GM12878 (cell line): ENCODE measurements around the gene BNC2. TPM values are rescaled to one million over a fixed set of nuclear protein-coding genes. Genes with fewer than 3 reads are reported as not detected.

Experiments
- ATAC-seq: fragments of 200-7000 bp; cut with Tn5 transposase; 3 replicates; pipeline ENCODE4 v1.9.1; 2020; ENCODE audit warnings: mild to moderate bottlenecking, moderate library complexity
- BruUV-seq: library from RNA; stranded (reverse); fragments of 400-500 nt; replicated peaks from 2 replicates; lab custom pipeline; 2021; lab: Mats Ljungman, UMichigan
- CTCF ChIA-PET: fragments of 300-600 bp; sonication (Branson Sonifier 250); formaldehyde crosslinking; extraction: SDS; loops from one replicate; lab custom pipeline; 2021; ENCODE audit warnings: inconsistent platforms; lab: Yijun Ruan, JAX
- POLR2A ChIA-PET: fragments of 350-600 bp; formaldehyde crosslinking; extraction: SDS; loops from one replicate; lab custom pipeline; 2021; ENCODE audit warnings: inconsistent platforms; lab: Charles Lee
- RAD21 ChIA-PET: fragments of 300-600 bp; sonication (Branson Sonifier 250); formaldehyde crosslinking; loops from one replicate; lab custom pipeline; 2023; ENCODE audit warnings: antibody characterized with exemption; ENCODE audit not compliant: unreplicated experiment; lab: Charles Lee
- SMC1A ChIA-PET: fragments of 300-600 bp; sonication (Branson Sonifier 250); formaldehyde crosslinking; loops from one replicate; lab custom pipeline; 2023; ENCODE audit not compliant: unreplicated experiment, uncharacterized antibody; lab: Charles Lee
- DNase-seq: peaks from one replicate; pipeline ENCODE4 v3.0.0-alpha.2; 2011; ENCODE audit warnings: low read depth, low spot score
- FAIRE-seq: peaks from 3 replicates; lab custom pipeline; 2011; peaks lifted over from hg19 to GRCh38; lab: Jason Lieb, UNC
- H2AFZ ChIP-seq: 2 replicates; pipeline ENCODE4 v1.6.0; 2011; ENCODE audit warnings: low read depth, low read length, control low read depth; ENCODE audit not compliant: control insufficient read depth
- H3K27ac ChIP-seq: 2 replicates; pipeline ENCODE4 v1.5.1; 2011; ENCODE audit warnings: control low read depth; ENCODE audit not compliant: control insufficient read depth, insufficient read depth
- H3K27me3 ChIP-seq, 2 experiments: replicated peaks in 1 of 2; 2 replicates each; pipeline versions ENCODE4 v1.6.0 to v1.6.1; 2011; ENCODE audit warnings: low read length in 1 of 2; ENCODE audit not compliant: control insufficient read depth in 2 of 2, insufficient read depth in 2 of 2
- H3K36me3 ChIP-seq, 2 experiments: 2 replicates each; pipeline ENCODE4 v1.5.1; 2011; ENCODE audit warnings: low read length in 1 of 2; ENCODE audit not compliant: control insufficient read depth in 2 of 2, insufficient read depth in 2 of 2
- H3K4me1 ChIP-seq: 2 replicates; pipeline ENCODE4 v1.6.1; 2011; ENCODE audit warnings: mild to moderate bottlenecking, low read length, moderate library complexity, mixed read lengths; ENCODE audit not compliant: control insufficient read depth, insufficient read depth
- H3K4me2 ChIP-seq: 2 replicates; pipeline ENCODE4 v1.6.0; 2011; ENCODE audit warnings: control low read depth; ENCODE audit not compliant: control insufficient read depth, insufficient read depth
- H3K4me3 ChIP-seq: fragments of 200-600 bp; sonication (generic); 2 replicates; pipeline ENCODE4 v1.5.1; 2016
- H3K79me2 ChIP-seq: 2 replicates; pipeline ENCODE4 v1.6.0; 2011; ENCODE audit warnings: low read length; ENCODE audit not compliant: control insufficient read depth, insufficient read depth
- H3K9ac ChIP-seq: 2 replicates; pipeline ENCODE4 v1.8.0; 2011; ENCODE audit warnings: low read length, control low read depth, mixed read lengths; ENCODE audit not compliant: control insufficient read depth, insufficient read depth
- H3K9me3 ChIP-seq: replicated peaks from 3 replicates; pipeline ENCODE4 v1.5.1; 2011; ENCODE audit warnings: mild to moderate bottlenecking, low read length; ENCODE audit not compliant: control insufficient read depth, insufficient read depth
- H4K20me1 ChIP-seq: 2 replicates; pipeline ENCODE4 v1.6.0; 2011; ENCODE audit not compliant: control insufficient read depth, insufficient read depth
- CBFB ChIP-seq: IDR thresholded peaks from 2 replicates; pipeline ENCODE4 v1.6.1; 2016; ENCODE audit warnings: antibody characterized with exemption, low read depth
- CBX5 ChIP-seq: sonication (generic); IDR thresholded peaks from 2 replicates; pipeline ENCODE4 v1.6.1; 2016; ENCODE audit warnings: low read depth, moderate library complexity, mild to moderate bottlenecking, inconsistent platforms
- CREM ChIP-seq: IDR thresholded peaks from 2 replicates; pipeline ENCODE4 v1.6.1; 2014; ENCODE audit warnings: antibody characterized with exemption, low read depth
- EED ChIP-seq: sonication (generic); IDR thresholded peaks from 2 replicates; pipeline ENCODE4 v1.6.1; 2016; ENCODE audit warnings: antibody characterized with exemption, low read depth
- ETV6 ChIP-seq, 2 experiments: fragments of 450-650 bp in 1 of 2; IDR thresholded peaks in 1 of 2; conservative IDR thresholded peaks in 1 of 2; 2 replicates each; pipeline ENCODE4 v1.6.1; 2014; ENCODE audit warnings: antibody characterized with exemption in 1 of 2, borderline replicate concordance in 1 of 2, low read depth in 1 of 2, mild to moderate bottlenecking in 1 of 2, moderate library complexity in 1 of 2
- MEF2B ChIP-seq: fragments of 450-650 bp; IDR thresholded peaks from 2 replicates; pipeline ENCODE4 v1.6.1; 2018; ENCODE audit warnings: mild to moderate bottlenecking, moderate library complexity; ENCODE audit not compliant: partially characterized antibody, poor library complexity, severe bottlenecking
- NBN ChIP-seq: fragments of 450-650 bp; IDR thresholded peaks from 2 replicates; pipeline ENCODE4 v1.6.1; 2016
- REST ChIP-seq: IDR thresholded peaks from 2 replicates; pipeline ENCODE4 v1.6.1; 2012; ENCODE audit warnings: mild to moderate bottlenecking, low read depth, low read length
- RUNX3 ChIP-seq: IDR thresholded peaks from 2 replicates; pipeline ENCODE4 v1.6.1; 2012; ENCODE audit warnings: low read length, inconsistent platforms
- SIX5 ChIP-seq: IDR thresholded peaks from 2 replicates; pipeline ENCODE4 v1.6.1; 2011; ENCODE audit warnings: mild to moderate bottlenecking, low read depth, low read length, moderate library complexity; ENCODE audit not compliant: severe bottlenecking
- TCF3 ChIP-seq: IDR thresholded peaks from 2 replicates; pipeline ENCODE4 v1.6.1; 2012; ENCODE audit warnings: low read depth, mild to moderate bottlenecking, low read length, borderline replicate concordance; ENCODE audit not compliant: insufficient read depth
- YY1 ChIP-seq: IDR thresholded peaks from 2 replicates; pipeline ENCODE4 v1.6.1; 2011; ENCODE audit warnings: low read depth, mild to moderate bottlenecking, low read length
- WGBS: methylation state at CpG from one replicate; pipeline ENCODE4 v1.1.6; 2016; ENCODE audit warnings: low lambda C conversion rate; ENCODE audit not compliant: insufficient replicate concordance, insufficient coverage; ENCODE audit errors: missing lambda C conversion rate; 5-methylcytosine and 5-hydroxymethylcytosine counted together
- in situ Hi-C: fragments of 300-500 bp; cut with MboI; formaldehyde crosslinking; loops from 9 replicates; pipeline ENCODE4 v1.14.3; 2018; ENCODE audit warnings: mixed read lengths
- intact Hi-C: fragments of 100-400 bp; cut with micrococcal nuclease; formaldehyde crosslinking; loops from one replicate; pipeline ENCODE4 v1.14.2; 2022; ENCODE audit not compliant: unreplicated experiment
- polyA plus RNA-seq, 11 experiments: library from polyadenylated mRNA; depleted of rRNA in 4 of 11; unstranded in 6 of 11; stranded (reverse) in 5 of 11; fragments of >200 nt; fragmentation: Nextera tagmentation in 4 of 11; fragmentation: Illumina TruSeq in 1 of 11; extraction: Ambion mirVana in 4 of 11; extraction: Trizol in 1 of 11; gene quantifications; 1 replicate in 1 of 11; 2 replicates in 10 of 11; pipeline versions ENCODE4 v1.2.1 to v1.2.3, GENCODE V29; 2011 to 2016; ENCODE audit warnings: inconsistent platforms in 2 of 11, missing spikeins in 2 of 11, low read depth in 1 of 11
- total RNA-seq, 4 experiments: library from RNA; depleted of rRNA in 3 of 4; stranded (reverse); fragments of >200 nt in 3 of 4; fragmentation: Illumina TruSeq in 1 of 4; extraction: Trizol in 1 of 4; gene quantifications; 2 replicates each; pipeline versions ENCODE4 v1.2.1 to v1.2.3, GENCODE V29; 2013 to 2021
- TF ChIP-seq, protein P1 (sequence below): fragments of 450-650 bp; IDR thresholded peaks from 2 replicates; pipeline ENCODE4 v1.6.1; 2018; ENCODE audit warnings: borderline replicate concordance, mild to moderate bottlenecking; ENCODE audit not compliant: partially characterized antibody

Gene BNC2
- total and polyA plus RNA-seq, 10 of the 15 experiments (the other 5 are each of a cell fraction or from before 2014, with no cell fraction given): 0.05 to 14.5 (median 0.26) TPM

DNA sequence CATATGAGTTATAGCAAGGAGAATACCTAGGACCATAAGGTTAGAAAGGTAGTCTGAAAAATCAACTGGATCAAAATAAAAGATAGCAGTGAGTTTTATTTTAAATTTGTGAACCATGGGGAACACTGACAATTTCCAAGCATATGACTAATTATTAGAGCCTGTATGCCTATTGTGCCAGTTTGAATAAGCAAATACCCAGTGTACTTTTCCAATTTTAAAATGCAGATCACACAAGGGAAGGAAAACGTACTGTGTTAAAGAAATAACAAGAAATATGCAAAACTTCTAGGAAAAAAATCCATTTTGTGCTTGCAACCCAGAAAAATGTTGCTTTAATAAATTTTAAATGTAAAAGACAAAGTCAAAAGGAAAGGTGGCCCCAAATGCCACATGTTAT is 257.4 kb downstream of the BNC2 start:
- no peak overlapping the region for H3K4me3 ChIP-seq
- no peak overlapping the region for H3K27ac ChIP-seq
- WGBS: 0% methylated on average over 1 of the region's 1 CpG
- no peak for ATAC-seq
- no TSS peak for BruUV-seq
- RAD21 ChIA-PET: no interaction called here
- no peaks in the 10 kb centered on the region for H3K27me3 ChIP-seq
- SMC1A ChIA-PET: no interaction called here
- no peaks in the 10 kb centered on the region for H3K79me2 ChIP-seq
- POLR2A ChIA-PET: no interaction called here
- no peaks in the 10 kb centered on the region for H4K20me1 ChIP-seq
- intact Hi-C loops (no loop called here), in situ Hi-C loops (no loop called here)
- no peak overlapping the region for H3K9ac ChIP-seq
- CTCF ChIA-PET: interaction anchor here (0.7 kb wide), 1 partner anchor 83 kb away, joined by 3 read pairs; no protein-coding TSS in a partner anchor
- no peaks in the 10 kb centered on the region for H3K9me3 ChIP-seq
- H3K36me3 ChIP-seq: no peaks in the 10 kb centered on the region
- H2AFZ ChIP-seq: no peak overlapping the region
- FAIRE-seq: no peak
- TF ChIP-seq CREM (no peak), EED (no peak), CBX5 (no peak), RUNX3 (no peak), NBN (no peak)
- DNase-seq: no peak
- no peaks in the 10 kb centered on the region for H3K4me1 ChIP-seq
- H3K4me2 ChIP-seq: no peak overlapping the region

DNA sequence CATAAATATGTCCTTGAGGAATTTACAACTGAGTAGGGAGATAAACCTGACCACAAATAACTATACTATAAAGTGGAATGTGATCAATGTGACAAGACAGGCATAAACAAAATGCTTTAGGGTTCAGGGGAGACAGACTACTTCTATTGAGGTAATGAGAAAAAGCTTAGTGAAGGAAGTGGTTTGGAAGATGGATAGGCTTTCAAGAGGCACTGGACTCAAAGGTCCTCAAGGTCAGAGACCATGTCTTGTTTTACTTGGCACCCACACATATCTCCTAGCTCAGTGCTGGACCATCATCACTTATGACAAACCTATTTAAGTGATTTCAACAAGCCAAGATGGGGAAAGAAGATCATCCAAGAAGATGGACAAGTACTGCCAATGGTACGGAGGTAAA is 257.8 kb downstream of the BNC2 start:
- RAD21 ChIA-PET: no interaction called here
- no peak for FAIRE-seq
- SMC1A ChIA-PET: interaction anchor here (0.9 kb wide), 1 partner anchor 422 kb away, joined by 3 read pairs; no protein-coding TSS in a partner anchor
- Histone ChIP-seq H3K4me3 (no peak overlapping the region), H3K4me2 (no peak overlapping the region), H3K79me2 (no peaks in the 10 kb centered on the region), H3K9ac (no peak overlapping the region), H3K4me1 (no peaks in the 10 kb centered on the region), H3K9me3 (no peaks in the 10 kb centered on the region), H2AFZ (no peak overlapping the region), H3K27ac (no peak overlapping the region), H3K27me3 (no peaks in the 10 kb centered on the region), H4K20me1 (no peaks in the 10 kb centered on the region), H3K36me3 (no peaks in the 10 kb centered on the region)
- DNase-seq: no peak
- intact Hi-C loops: no loop called here
- no peak for ATAC-seq
- in situ Hi-C loops: no loop called here
- BruUV-seq: no TSS peak
- 7% methylated on average over 1 of the region's 1 CpG for WGBS
- CTCF ChIA-PET: interaction anchor here (0.7 kb wide), 1 partner anchor 82 kb away, joined by 3 read pairs; no protein-coding TSS in a partner anchor
- POLR2A ChIA-PET: no interaction called here
- TF ChIP-seq REST (no peak), ETV6 (conservative IDR thresholded peaks at IDR 0.05 in 1 of 2, IDR thresholded peaks at IDR 0.05 in 1 of 2; ENCODE audit: borderline replicate concordance in 1 of 2, low read depth in 1 of 2) (no peak), TCF3 (no peak), YY1 (no peak), MEF2B (no peak), SIX5 (no peak), CBFB (no peak)
- TF ChIP-seq, protein P1, sequence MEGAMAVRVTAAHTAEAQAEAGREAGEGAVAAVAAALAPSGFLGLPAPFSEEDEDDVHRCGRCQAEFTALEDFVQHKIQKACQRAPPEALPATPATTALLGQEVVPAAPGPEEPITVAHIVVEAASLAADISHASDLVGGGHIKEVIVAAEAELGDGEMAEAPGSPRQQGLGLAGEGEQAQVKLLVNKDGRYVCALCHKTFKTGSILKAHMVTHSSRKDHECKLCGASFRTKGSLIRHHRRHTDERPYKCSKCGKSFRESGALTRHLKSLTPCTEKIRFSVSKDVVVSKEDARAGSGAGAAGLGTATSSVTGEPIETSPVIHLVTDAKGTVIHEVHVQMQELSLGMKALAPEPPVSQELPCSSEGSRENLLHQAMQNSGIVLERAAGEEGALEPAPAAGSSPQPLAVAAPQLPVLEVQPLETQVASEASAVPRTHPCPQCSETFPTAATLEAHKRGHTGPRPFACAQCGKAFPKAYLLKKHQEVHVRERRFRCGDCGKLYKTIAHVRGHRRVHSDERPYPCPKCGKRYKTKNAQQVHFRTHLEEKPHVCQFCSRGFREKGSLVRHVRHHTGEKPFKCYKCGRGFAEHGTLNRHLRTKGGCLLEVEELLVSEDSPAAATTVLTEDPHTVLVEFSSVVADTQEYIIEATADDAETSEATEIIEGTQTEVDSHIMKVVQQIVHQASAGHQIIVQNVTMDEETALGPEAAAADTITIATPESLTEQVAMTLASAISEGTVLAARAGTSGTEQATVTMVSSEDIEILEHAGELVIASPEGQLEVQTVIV: no peak
